NCI-H446 treated with DMSO at 0.1 percent for 48 hours (cell line): Measurements from ENCODE around the gene ASTN2.
A peak's percentile ranks its signal among the peaks of the same experiment; 100 is the strongest.

Experiments used
- DNase-seq: peaks from one replicate; lab custom pipeline; 2025; lab: John Stamatoyannopoulos, UW

Gene ASTN2

GRCh38 chr9:117178596-117179375 is 236.1 kb downstream of the ASTN2 start:
- peak; percentile 93 for DNase-seq

- no peak for DNase-seq
Observed at GRCh38 chr9:117170567-117170966, 244.3 kb downstream of the ASTN2 start.

- no peak for DNase-seq
Observed at GRCh38 chr9:117169089-117169621, 245.7 kb downstream of the ASTN2 start.

- no peak for DNase-seq
Observed at GRCh38 chr9:117164512-117164911, 250.3 kb downstream of the ASTN2 start.

- peak; percentile 10 for DNase-seq
Observed at GRCh38 chr9:117160254-117160653, 254.6 kb downstream of the ASTN2 start.

- peak; percentile 35 for DNase-seq
Observed at GRCh38 chr9:117156771-117157535, 257.9 kb downstream of the ASTN2 start.

- DNase-seq, result peak; percentile 74
Observed at GRCh38 chr9:117156144-117156688, 258.6 kb downstream of the ASTN2 start.

GRCh38 chr9:117153021-117153420 is 261.8 kb downstream of the ASTN2 start:
- no peak for DNase-seq

- DNase-seq, result no peak
Observed at GRCh38 chr9:117151716-117152115, 263.1 kb downstream of the ASTN2 start.

- DNase-seq, result no peak
Observed at GRCh38 chr9:117149996-117150395, 264.9 kb downstream of the ASTN2 start.

- DNase-seq, result peak; percentile 65
Observed at GRCh38 chr9:117145811-117146490, 268.9 kb downstream of the ASTN2 start.

GRCh38 chr9:117145081-117145480 is 269.8 kb downstream of the ASTN2 start:
- no peak for DNase-seq

- peak; percentile 16 for DNase-seq
Observed at GRCh38 chr9:117138231-117138630, 276.6 kb downstream of the ASTN2 start.

- peak; percentile 68 for DNase-seq
Observed at GRCh38 chr9:117136461-117136860, 278.4 kb downstream of the ASTN2 start.

GRCh38 chr9:117135501-117136098 is 279.3 kb downstream of the ASTN2 start:
- DNase-seq, result no peak

GRCh38 chr9:117134826-117135500 is 279.9 kb downstream of the ASTN2 start:
- no peak for DNase-seq

- no peak for DNase-seq
Observed at GRCh38 chr9:117126871-117127270, 288.0 kb downstream of the ASTN2 start.

- DNase-seq, result no peak
Observed at GRCh38 chr9:117125531-117125930, 289.3 kb downstream of the ASTN2 start.

- DNase-seq, result no peak
Observed at GRCh38 chr9:117123729-117124128, 291.1 kb downstream of the ASTN2 start.

- DNase-seq, result no peak
Observed at GRCh38 chr9:117122953-117123352, 291.9 kb downstream of the ASTN2 start.

GRCh38 chr9:117122102-117122501 is 292.8 kb downstream of the ASTN2 start:
- DNase-seq, result no peak
